ENCODE results near the gene SRSF2. TPM values are rescaled to one million over a fixed set of nuclear protein-coding genes. Genes with fewer than 3 reads are reported as not detected.
"Not testable (repeated sequence)": the region's sequence is repeated elsewhere in the genome, so short reads cannot be mapped to it uniquely, and the experiment has no call there.

SRSF2 gene
- total RNA-seq, 2 experiments from 2014 or later: 299 TPM

GRCh38 chr17:76727745-76728456 lies 9.2 kb downstream of the SRSF2 start:
- Mint-ChIP-seq H3K4me3 (peak overlapping the region; percentile 96), H3K4me1 (ENCODE audit: low read depth) (peaks cover 50% of the 10 kb centered on the region), H3K9me3 (no peaks in the 10 kb centered on the region), H3K27me3 (no peaks in the 10 kb centered on the region), H3K27ac (peak overlapping the region; percentile 95), H3K36me3 (peaks cover 48% of the 10 kb centered on the region)
- CTCF ChIA-PET: interaction anchor here (0.8 to 1.6 kb wide), 14 partner anchors 8 to 168 kb away, joined by 3 to 10 read pairs (median 4); partner anchors contain the start of genes MFSD11 and SRSF2
- intact Hi-C loops (cut with micrococcal nuclease): loop anchor here (5.0 kb wide), 3 partner anchors 56 to 171 kb away; no protein-coding TSS in a partner anchor
- DNase-seq: peak; percentile 44
- POLR2A ChIA-PET: interaction anchor here (1.1 to 4.3 kb wide), 4 partner anchors 9 to 170 kb away, joined by 3 to 79 read pairs (median 5); partner anchors contain the start of genes MFSD11 and SRSF2

- Mint-ChIP-seq H3K9me3 (no peaks in the 10 kb centered on the region), H3K36me3 (peaks cover 48% of the 10 kb centered on the region), H3K4me3 (peak within 1 kb of the TSS; percentile 96), H3K27ac (peak within 1 kb of the TSS; percentile 95), H3K4me1 (ENCODE audit: low read depth) (peaks cover 47% of the 10 kb centered on the region), H3K27me3 (no peaks in the 10 kb centered on the region)
- CTCF ChIA-PET: interaction anchor here (0.8 to 1.6 kb wide), 15 partner anchors 8 to 167 kb away, joined by 3 to 10 read pairs (median 4); partner anchors contain the start of genes MFSD11 and SRSF2
- peak; percentile 88 for DNase-seq
- POLR2A ChIA-PET: interaction anchor here (1.1 to 4.3 kb wide), 6 partner anchors 10 to 169 kb away, joined by 3 to 79 read pairs (median 5); partner anchors contain the start of genes MFSD11 and SRSF2
- intact Hi-C loops (cut with micrococcal nuclease): loop anchor here (1.0 to 5.0 kb wide), 8 partner anchors 10 to 944 kb away; partner anchors contain the start of genes SEC14L1 and SRSF2
Observed at GRCh38 chr17:76726776-76727718, 10.1 kb downstream of the SRSF2 start, which contains the start of gene METTL23. TSS of gene METTL23 (plus strand) at chr17:76726839. CDS start at chr17:76729711, 2,872 bp downstream.

DNA sequence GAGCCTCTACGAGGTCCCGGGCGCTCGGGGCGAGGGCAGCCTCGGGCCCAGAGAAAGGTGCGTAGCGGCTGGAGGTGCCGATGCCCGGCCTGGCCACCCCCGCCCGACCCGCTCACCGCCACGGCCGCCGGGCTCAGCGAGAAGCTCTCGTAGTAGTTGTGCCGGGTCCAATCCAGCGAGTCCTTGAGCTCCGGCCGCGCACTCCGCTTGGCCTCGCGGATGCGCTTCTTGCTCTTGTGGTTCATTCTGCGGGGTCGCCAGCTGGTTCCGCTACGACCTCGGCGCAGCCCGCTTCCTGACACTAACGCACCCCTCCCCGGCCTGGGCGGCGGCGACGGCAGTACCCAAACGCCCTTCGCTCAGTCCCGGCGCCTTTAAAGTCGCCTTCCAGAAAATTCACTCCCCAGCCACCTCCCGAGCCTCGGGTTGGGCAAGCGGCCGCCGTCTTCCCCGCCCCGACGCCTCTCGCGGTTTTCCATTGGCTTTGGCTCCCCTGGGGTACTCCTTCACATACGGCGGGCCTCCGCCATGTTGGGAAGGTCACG lies 10.8 kb downstream of the SRSF2 start, which contains the start of gene JMJD6:
TSS of gene JMJD6 (minus strand) at position 376 of the 545 bp plus-strand sequence. CDS start at position 245, 131 bp downstream.
- CTCF ChIA-PET: interaction anchor here (0.9 to 4.4 kb wide), 3 partner anchors 9 to 14 kb away, joined by 3 to 21 read pairs (median 9); no protein-coding TSS in a partner anchor
- POLR2A ChIA-PET: interaction anchor here (1.1 to 4.3 kb wide), 3 partner anchors 10 to 126 kb away, joined by 3 to 79 read pairs (median 13); partner anchors contain the start of genes MFSD11 and SRSF2
- H3K27ac Mint-ChIP-seq: peak within 1 kb of the TSS; percentile 95

DNA sequence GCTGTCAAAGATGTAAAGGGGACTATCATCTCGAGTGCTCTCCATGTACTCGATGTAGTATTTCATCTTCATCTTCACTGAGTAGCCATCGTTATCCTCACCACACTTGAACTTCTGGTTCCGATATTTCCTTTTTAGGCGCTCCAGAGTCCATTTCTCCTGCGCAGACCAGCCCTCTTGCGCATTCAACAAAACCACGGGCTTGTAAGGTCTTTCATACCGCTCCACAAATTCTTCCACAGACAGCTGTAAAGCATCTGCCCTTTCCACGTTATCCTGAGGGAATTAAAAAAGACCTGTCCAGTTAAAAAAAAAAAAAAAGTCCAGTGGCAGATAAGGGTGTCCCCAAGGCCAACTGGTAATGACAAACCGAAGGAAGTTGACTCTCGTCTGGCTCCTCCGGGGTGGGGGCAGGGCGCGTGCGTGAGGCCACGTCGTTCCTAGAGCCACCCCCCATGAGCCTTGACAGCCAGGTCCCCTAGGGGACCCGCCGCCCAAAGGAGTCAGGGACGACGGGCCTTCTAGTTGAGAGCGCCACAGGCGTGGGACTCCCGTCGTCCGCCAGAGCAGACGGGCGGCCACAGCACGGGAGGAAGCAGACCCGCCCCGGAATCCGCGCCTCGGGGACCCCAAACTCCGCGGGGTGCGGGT lies 11.4 kb downstream of the SRSF2 start:
- Mint-ChIP-seq H3K4me1 (ENCODE audit: low read depth) (peaks cover 44% of the 10 kb centered on the region), H3K4me3 (peak overlapping the region; percentile 96), H3K36me3 (peaks cover 49% of the 10 kb centered on the region), H3K27me3 (no peaks in the 10 kb centered on the region), H3K9me3 (no peaks in the 10 kb centered on the region), H3K27ac (peak overlapping the region; percentile 90)
- intact Hi-C loops (cut with micrococcal nuclease): loop anchor here (1.0 to 5.0 kb wide), 8 partner anchors 12 to 942 kb away; partner anchors contain the start of genes SEC14L1 and SRSF2
- ChIA-PET CTCF (interaction anchor here (0.9 to 4.4 kb wide), 3 partner anchors 9 to 14 kb away, joined by 3 to 21 read pairs (median 9); no protein-coding TSS in a partner anchor), POLR2A (interaction anchor here (1.1 to 4.3 kb wide), 3 partner anchors 9 to 125 kb away, joined by 3 to 79 read pairs (median 13); partner anchors contain the start of genes MFSD11 and SRSF2)
- DNase-seq: peak; percentile 83

More for the DNA sequence above, 10.8 kb downstream of the SRSF2 start, which contains the start of gene JMJD6:
- peaks cover 46% of the 10 kb centered on the region for H3K4me1 Mint-ChIP-seq (ENCODE audit: low read depth)
- intact Hi-C loops (cut with micrococcal nuclease): loop anchor here (1.0 to 5.0 kb wide), 8 partner anchors 11 to 943 kb away; partner anchors contain the start of genes SEC14L1 and SRSF2
- H3K4me3 Mint-ChIP-seq: peak within 1 kb of the TSS; percentile 96
- H3K27me3 Mint-ChIP-seq: no peaks in the 10 kb centered on the region
- H3K36me3 Mint-ChIP-seq: peaks cover 47% of the 10 kb centered on the region
- no peaks in the 10 kb centered on the region for H3K9me3 Mint-ChIP-seq
- DNase-seq: peak; percentile 98

- H3K36me3 Mint-ChIP-seq: peaks cover 56% of the 10 kb centered on the region
- H3K4me1 Mint-ChIP-seq (ENCODE audit: low read depth): peaks cover 30% of the 10 kb centered on the region
- H3K27ac Mint-ChIP-seq: no peak overlapping the region
- no peaks in the 10 kb centered on the region for H3K27me3 Mint-ChIP-seq
- CTCF ChIA-PET: interaction anchor here (4.4 kb wide), 1 partner anchor 10 kb away, joined by 21 read pairs; no protein-coding TSS in a partner anchor
- POLR2A ChIA-PET: interaction anchor here (1.2 kb wide), 1 partner anchor 12 kb away, joined by 3 read pairs; no protein-coding TSS in a partner anchor
- intact Hi-C loops (cut with micrococcal nuclease): no loop called here
- no peak for DNase-seq
- no peaks in the 10 kb centered on the region for H3K9me3 Mint-ChIP-seq
- H3K4me3 Mint-ChIP-seq: no peak overlapping the region
Observed at GRCh38 chr17:76723812-76724211, 13.3 kb downstream of the SRSF2 start.

DNA sequence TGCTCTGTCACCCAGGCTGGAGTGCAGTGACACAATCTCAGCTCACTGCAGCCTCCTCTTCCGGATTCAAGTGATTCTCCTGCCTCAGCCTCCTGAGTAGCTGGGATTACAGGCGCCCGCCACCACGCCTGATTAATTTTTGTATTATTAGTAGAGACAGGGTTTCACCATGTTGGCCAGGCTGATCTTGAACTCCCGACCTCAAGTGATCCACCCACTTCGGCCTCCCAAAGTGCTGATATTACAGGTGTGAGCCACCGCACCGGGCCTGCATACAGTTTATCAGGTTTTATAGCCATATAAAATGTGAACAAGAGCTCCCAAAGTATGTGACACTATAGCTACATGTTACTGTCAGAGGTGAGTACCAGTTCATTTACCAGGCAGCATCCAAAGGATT lies 14.2 kb downstream of the SRSF2 start:
- POLR2A ChIA-PET: interaction anchor here (0.6 to 1.2 kb wide), 3 partner anchors 11 to 30 kb away, joined by 3 read pairs; no protein-coding TSS in a partner anchor
- CTCF ChIA-PET: interaction anchor here (4.4 kb wide), 1 partner anchor 9 kb away, joined by 21 read pairs; no protein-coding TSS in a partner anchor
- Mint-ChIP-seq H3K36me3 (peaks cover 64% of the 10 kb centered on the region), H3K4me1 (ENCODE audit: low read depth) (peaks cover 30% of the 10 kb centered on the region)
- H3K9me3 Mint-ChIP-seq; DNase-seq; H3K4me3 Mint-ChIP-seq; intact Hi-C loops (cut with micrococcal nuclease); H3K27me3 Mint-ChIP-seq; H3K27ac Mint-ChIP-seq: not testable (repeated sequence)

- ChIA-PET POLR2A (interaction anchor here (1.0 kb wide), 1 partner anchor 13 kb away, joined by 3 read pairs; no protein-coding TSS in a partner anchor), CTCF (interaction anchor here (4.4 kb wide), 1 partner anchor 8 kb away, joined by 21 read pairs; no protein-coding TSS in a partner anchor)
- Mint-ChIP-seq H3K4me3 (no peak overlapping the region), H3K9me3 (no peaks in the 10 kb centered on the region), H3K27ac (no peak overlapping the region), H3K36me3 (peaks cover 63% of the 10 kb centered on the region), H3K4me1 (ENCODE audit: low read depth) (peaks cover 27% of the 10 kb centered on the region), H3K27me3 (no peaks in the 10 kb centered on the region)
- no peak for DNase-seq
- intact Hi-C loops (cut with micrococcal nuclease): no loop called here
Observed at GRCh38 chr17:76722279-76722678, 14.9 kb downstream of the SRSF2 start.

DNA sequence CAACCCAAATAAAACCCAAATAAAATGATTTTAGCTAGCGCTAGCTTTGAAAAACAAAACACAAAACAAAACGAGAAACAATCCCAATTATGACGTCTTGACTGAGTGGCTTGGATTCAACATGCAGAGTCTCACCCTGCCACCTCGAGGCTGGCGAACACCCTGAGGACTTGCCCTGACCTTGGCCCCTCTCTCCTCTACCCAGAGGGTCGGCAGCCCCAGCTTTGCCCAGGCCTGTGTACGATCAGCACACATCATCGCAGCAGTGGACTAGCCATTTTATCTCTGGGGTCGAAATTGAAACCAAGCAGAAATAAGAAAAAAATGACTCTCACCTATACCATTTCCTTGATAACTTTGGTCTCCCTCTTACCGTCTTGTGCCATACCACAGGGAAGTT lies 15.7 kb downstream of the SRSF2 start:
- Mint-ChIP-seq H3K27ac (no peak overlapping the region), H3K9me3 (no peaks in the 10 kb centered on the region), H3K27me3 (no peaks in the 10 kb centered on the region), H3K36me3 (peaks cover 69% of the 10 kb centered on the region), H3K4me3 (no peak overlapping the region), H3K4me1 (ENCODE audit: low read depth) (peaks cover 31% of the 10 kb centered on the region)
- ChIA-PET POLR2A (no interaction called here), CTCF (interaction anchor here (1.0 kb wide), 1 partner anchor 98 kb away, joined by 3 read pairs; no protein-coding TSS in a partner anchor)
- DNase-seq: no peak
- intact Hi-C loops (cut with micrococcal nuclease): no loop called here

GRCh38 chr17:76720941-76721340 lies 16.2 kb downstream of the SRSF2 start:
- H3K27ac Mint-ChIP-seq: no peak overlapping the region
- H3K4me3 Mint-ChIP-seq: no peak overlapping the region
- peaks cover 71% of the 10 kb centered on the region for H3K36me3 Mint-ChIP-seq
- intact Hi-C loops (cut with micrococcal nuclease): no loop called here
- no peak for DNase-seq
- POLR2A ChIA-PET: no interaction called here
- H3K4me1 Mint-ChIP-seq (ENCODE audit: low read depth): peaks cover 36% of the 10 kb centered on the region
- CTCF ChIA-PET: interaction anchor here (1.0 kb wide), 1 partner anchor 97 kb away, joined by 3 read pairs; no protein-coding TSS in a partner anchor
- H3K9me3 Mint-ChIP-seq: no peaks in the 10 kb centered on the region
- H3K27me3 Mint-ChIP-seq: no peaks in the 10 kb centered on the region

- ChIA-PET CTCF (no interaction called here), POLR2A (no interaction called here)
- H3K36me3 Mint-ChIP-seq: peaks cover 68% of the 10 kb centered on the region
- peaks cover 38% of the 10 kb centered on the region for H3K4me1 Mint-ChIP-seq (ENCODE audit: low read depth)
- no peaks in the 10 kb centered on the region for H3K27me3 Mint-ChIP-seq
- H3K4me3 Mint-ChIP-seq: no peak overlapping the region
- H3K9me3 Mint-ChIP-seq: no peaks in the 10 kb centered on the region
- DNase-seq: no peak
- no peak overlapping the region for H3K27ac Mint-ChIP-seq
- intact Hi-C loops (cut with micrococcal nuclease): no loop called here
Observed at GRCh38 chr17:76720211-76720610, 16.9 kb downstream of the SRSF2 start.

All from activated CD4-positive, alpha-beta memory T cell treated with anti-CD3 and anti-CD28 coated beads for 36 hours (primary cell).